SK-N-SH (cell line): ENCODE measurements around the gene XK.

Experiments used
- EP300 ChIP-seq, 2 experiments: IDR thresholded peaks; 2 replicates each; pipeline versions ENCODE4 v1.4.0 to v1.6.1; 2012; ENCODE audit warnings: borderline replicate concordance in 1 of 2, low read depth in 1 of 2, low read length in 1 of 2
- FOXM1 ChIP-seq: IDR thresholded peaks from 2 replicates; pipeline ENCODE4 v1.4.0; 2012; ENCODE audit warnings: low read depth, mild to moderate bottlenecking
- GABPA ChIP-seq: IDR thresholded peaks from 2 replicates; pipeline ENCODE4 v1.4.0; 2012; ENCODE audit warnings: low read depth, mild to moderate bottlenecking
- NRF1 ChIP-seq: IDR thresholded peaks from 2 replicates; pipeline ENCODE4 v1.6.1; 2012; ENCODE audit warnings: low read depth, mild to moderate bottlenecking, low read length
- POLR2AphosphoS5 ChIP-seq: IDR thresholded peaks from 2 replicates; pipeline ENCODE4 v1.6.1; 2012; ENCODE audit warnings: low read depth, low read length
- RFX5 ChIP-seq: IDR thresholded peaks from 2 replicates; pipeline ENCODE4 v1.6.1; 2012; ENCODE audit warnings: mild to moderate bottlenecking, improper control_type of control experiment, low read length
- YY1 ChIP-seq: IDR thresholded peaks from 2 replicates; pipeline ENCODE4 v1.4.0; 2012; ENCODE audit warnings: low read depth, mild to moderate bottlenecking
- TF ChIP-seq, protein P1 (sequence below): fragments of 200-600 bp; sonication (generic); IDR thresholded peaks from 2 replicates; pipeline ENCODE4 v1.6.1; 2017; ENCODE audit warnings: antibody characterized with exemption, mild to moderate bottlenecking, moderate library complexity
- TF ChIP-seq, protein P2 (sequence below): IDR thresholded peaks from 2 replicates; pipeline ENCODE4 v1.6.1; 2012; ENCODE audit warnings: mild to moderate bottlenecking, low read depth, low read length, moderate library complexity
- TF ChIP-seq, protein P3 (sequence below): IDR thresholded peaks from 2 replicates; pipeline ENCODE4 v1.4.0; 2012; ENCODE audit warnings: low read depth, borderline replicate concordance
- TF ChIP-seq, protein P4 (sequence below): fragments of 150-350 bp; IDR thresholded peaks from 2 replicates; pipeline ENCODE4 v1.6.1; 2017; ENCODE audit warnings: antibody characterized with exemption, low read length, low read depth, borderline replicate concordance

- TF ChIP-seq, protein P1, sequence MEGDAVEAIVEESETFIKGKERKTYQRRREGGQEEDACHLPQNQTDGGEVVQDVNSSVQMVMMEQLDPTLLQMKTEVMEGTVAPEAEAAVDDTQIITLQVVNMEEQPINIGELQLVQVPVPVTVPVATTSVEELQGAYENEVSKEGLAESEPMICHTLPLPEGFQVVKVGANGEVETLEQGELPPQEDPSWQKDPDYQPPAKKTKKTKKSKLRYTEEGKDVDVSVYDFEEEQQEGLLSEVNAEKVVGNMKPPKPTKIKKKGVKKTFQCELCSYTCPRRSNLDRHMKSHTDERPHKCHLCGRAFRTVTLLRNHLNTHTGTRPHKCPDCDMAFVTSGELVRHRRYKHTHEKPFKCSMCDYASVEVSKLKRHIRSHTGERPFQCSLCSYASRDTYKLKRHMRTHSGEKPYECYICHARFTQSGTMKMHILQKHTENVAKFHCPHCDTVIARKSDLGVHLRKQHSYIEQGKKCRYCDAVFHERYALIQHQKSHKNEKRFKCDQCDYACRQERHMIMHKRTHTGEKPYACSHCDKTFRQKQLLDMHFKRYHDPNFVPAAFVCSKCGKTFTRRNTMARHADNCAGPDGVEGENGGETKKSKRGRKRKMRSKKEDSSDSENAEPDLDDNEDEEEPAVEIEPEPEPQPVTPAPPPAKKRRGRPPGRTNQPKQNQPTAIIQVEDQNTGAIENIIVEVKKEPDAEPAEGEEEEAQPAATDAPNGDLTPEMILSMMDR, result no peak
- TF ChIP-seq, protein P2, sequence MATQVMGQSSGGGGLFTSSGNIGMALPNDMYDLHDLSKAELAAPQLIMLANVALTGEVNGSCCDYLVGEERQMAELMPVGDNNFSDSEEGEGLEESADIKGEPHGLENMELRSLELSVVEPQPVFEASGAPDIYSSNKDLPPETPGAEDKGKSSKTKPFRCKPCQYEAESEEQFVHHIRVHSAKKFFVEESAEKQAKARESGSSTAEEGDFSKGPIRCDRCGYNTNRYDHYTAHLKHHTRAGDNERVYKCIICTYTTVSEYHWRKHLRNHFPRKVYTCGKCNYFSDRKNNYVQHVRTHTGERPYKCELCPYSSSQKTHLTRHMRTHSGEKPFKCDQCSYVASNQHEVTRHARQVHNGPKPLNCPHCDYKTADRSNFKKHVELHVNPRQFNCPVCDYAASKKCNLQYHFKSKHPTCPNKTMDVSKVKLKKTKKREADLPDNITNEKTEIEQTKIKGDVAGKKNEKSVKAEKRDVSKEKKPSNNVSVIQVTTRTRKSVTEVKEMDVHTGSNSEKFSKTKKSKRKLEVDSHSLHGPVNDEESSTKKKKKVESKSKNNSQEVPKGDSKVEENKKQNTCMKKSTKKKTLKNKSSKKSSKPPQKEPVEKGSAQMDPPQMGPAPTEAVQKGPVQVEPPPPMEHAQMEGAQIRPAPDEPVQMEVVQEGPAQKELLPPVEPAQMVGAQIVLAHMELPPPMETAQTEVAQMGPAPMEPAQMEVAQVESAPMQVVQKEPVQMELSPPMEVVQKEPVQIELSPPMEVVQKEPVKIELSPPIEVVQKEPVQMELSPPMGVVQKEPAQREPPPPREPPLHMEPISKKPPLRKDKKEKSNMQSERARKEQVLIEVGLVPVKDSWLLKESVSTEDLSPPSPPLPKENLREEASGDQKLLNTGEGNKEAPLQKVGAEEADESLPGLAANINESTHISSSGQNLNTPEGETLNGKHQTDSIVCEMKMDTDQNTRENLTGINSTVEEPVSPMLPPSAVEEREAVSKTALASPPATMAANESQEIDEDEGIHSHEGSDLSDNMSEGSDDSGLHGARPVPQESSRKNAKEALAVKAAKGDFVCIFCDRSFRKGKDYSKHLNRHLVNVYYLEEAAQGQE, result no peak
- TF ChIP-seq NRF1, result no peak
- no peak for TF ChIP-seq EP300 (IDR thresholded peaks at IDR 0.05; ENCODE audit: borderline replicate concordance in 1 of 2, low read depth in 1 of 2, low read length in 1 of 2)
- TF ChIP-seq, protein P3, sequence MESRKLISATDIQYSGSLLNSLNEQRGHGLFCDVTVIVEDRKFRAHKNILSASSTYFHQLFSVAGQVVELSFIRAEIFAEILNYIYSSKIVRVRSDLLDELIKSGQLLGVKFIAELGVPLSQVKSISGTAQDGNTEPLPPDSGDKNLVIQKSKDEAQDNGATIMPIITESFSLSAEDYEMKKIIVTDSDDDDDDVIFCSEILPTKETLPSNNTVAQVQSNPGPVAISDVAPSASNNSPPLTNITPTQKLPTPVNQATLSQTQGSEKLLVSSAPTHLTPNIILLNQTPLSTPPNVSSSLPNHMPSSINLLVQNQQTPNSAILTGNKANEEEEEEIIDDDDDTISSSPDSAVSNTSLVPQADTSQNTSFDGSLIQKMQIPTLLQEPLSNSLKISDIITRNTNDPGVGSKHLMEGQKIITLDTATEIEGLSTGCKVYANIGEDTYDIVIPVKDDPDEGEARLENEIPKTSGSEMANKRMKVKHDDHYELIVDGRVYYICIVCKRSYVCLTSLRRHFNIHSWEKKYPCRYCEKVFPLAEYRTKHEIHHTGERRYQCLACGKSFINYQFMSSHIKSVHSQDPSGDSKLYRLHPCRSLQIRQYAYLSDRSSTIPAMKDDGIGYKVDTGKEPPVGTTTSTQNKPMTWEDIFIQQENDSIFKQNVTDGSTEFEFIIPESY, result no peak
- no peak for TF ChIP-seq FOXM1
- no peak for TF ChIP-seq YY1
- no peak for TF ChIP-seq GABPA
- TF ChIP-seq, protein P4, sequence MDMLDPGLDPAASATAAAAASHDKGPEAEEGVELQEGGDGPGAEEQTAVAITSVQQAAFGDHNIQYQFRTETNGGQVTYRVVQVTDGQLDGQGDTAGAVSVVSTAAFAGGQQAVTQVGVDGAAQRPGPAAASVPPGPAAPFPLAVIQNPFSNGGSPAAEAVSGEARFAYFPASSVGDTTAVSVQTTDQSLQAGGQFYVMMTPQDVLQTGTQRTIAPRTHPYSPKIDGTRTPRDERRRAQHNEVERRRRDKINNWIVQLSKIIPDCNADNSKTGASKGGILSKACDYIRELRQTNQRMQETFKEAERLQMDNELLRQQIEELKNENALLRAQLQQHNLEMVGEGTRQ, result no peak
- TF ChIP-seq RFX5, result no peak
- no peak for TF ChIP-seq POLR2AphosphoS5
Measured at GRCh38 chrX:37745835-37746217, 60.2 kb downstream of the XK start.
